ENCODE data around the gene SMC1B. TPM values are rescaled to one million over a fixed set of nuclear protein-coding genes. Genes with fewer than 3 reads are reported as not detected.
"Not testable (repeated sequence)": the region's sequence is repeated elsewhere in the genome, so short reads cannot be mapped to it uniquely, and the experiment has no call there.

The SMC1B gene
- total RNA-seq, 2 experiments from 2014 or later, result 1.1 to 1.3 TPM

DNA sequence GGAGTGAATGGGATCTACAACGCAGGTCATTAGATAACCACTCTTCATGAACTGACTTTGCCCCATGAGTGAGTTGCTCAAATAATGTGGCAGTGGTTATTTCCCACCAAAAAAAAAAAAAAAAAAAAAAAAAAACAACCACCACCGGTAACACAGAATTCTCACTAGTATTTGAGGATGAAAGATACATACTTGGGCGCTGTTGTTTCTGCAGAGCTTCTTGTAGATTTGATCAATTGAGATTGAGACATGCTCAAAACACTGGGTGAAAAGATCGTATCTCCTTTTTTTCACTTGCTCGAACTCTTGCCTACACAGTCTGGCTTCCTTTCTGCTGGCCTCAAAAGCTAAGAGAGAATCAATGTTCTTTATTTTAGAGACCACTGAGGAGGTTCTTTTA, 59.6 kb downstream of the SMC1B start:
- peaks cover 20% of the 10 kb centered on the region for H3K4me1 Mint-ChIP-seq (ENCODE audit: low read depth)
- H3K4me3 Mint-ChIP-seq, result no peak overlapping the region
- no peaks in the 10 kb centered on the region for H3K36me3 Mint-ChIP-seq (ENCODE audit: low read depth)
- no peaks in the 10 kb centered on the region for H3K27me3 Mint-ChIP-seq (ENCODE audit: low read depth)
- CTCF ChIA-PET, result interaction anchor here (1.1 kb wide), 1 partner anchor 624 kb away, joined by 3 read pairs; no protein-coding TSS in a partner anchor
- H3K27ac Mint-ChIP-seq, result no peak overlapping the region
- no peak for DNase-seq
- intact Hi-C loops (cut with micrococcal nuclease), result no loop called here
- no peaks in the 10 kb centered on the region for H3K9me3 Mint-ChIP-seq

DNA sequence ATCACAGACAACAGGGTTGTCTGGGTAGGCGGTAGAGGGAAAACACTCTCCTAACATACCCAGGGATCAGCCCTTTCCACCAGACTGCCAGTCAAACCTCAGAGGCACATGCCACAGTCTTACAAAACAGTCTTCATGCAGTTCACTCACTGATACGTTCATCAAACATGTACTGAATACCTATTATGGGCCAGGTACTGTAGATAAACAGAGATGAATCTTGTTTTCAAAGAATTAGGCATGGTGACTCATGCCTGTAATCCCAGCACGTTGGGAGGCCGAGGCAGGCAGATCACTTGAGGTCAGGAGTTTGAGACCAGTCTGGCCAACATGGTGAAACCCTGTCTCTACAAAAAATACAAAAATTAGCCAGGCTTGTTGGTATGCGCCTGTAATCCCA, 60.6 kb downstream of the SMC1B start:
- intact Hi-C loops (cut with micrococcal nuclease); H3K36me3 Mint-ChIP-seq (ENCODE audit: low read depth); H3K27ac Mint-ChIP-seq; H3K27me3 Mint-ChIP-seq (ENCODE audit: low read depth); H3K9me3 Mint-ChIP-seq; H3K4me3 Mint-ChIP-seq; DNase-seq: not testable (repeated sequence)
- CTCF ChIA-PET, result interaction anchor here (1.1 kb wide), 1 partner anchor 40 kb away, joined by 3 read pairs; no protein-coding TSS in a partner anchor
- peaks cover 20% of the 10 kb centered on the region for H3K4me1 Mint-ChIP-seq (ENCODE audit: low read depth)

DNA sequence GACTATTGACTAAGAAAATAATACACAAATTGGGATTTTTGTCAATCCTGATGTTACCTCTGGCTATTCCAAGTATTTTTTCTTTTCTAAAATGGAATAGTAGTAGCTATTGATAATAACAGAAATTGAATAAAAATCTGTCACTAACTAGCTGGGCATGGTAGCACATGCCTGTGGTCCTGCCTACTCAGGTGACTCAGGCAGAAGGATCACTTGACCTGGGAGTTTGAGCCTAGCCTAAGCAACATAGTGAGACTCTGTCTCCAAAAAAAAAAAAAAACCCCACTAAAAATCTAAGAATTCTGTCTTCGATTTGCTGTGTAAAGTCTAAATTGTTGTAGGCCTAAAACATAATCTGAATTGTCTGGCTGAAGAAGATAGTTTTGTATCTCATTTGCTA, 61.4 kb downstream of the SMC1B start:
- no peaks in the 10 kb centered on the region for H3K9me3 Mint-ChIP-seq
- H3K27me3 Mint-ChIP-seq (ENCODE audit: low read depth), result no peaks in the 10 kb centered on the region
- H3K4me1 Mint-ChIP-seq (ENCODE audit: low read depth), result peaks cover 18% of the 10 kb centered on the region
- intact Hi-C loops (cut with micrococcal nuclease), result no loop called here
- no peaks in the 10 kb centered on the region for H3K36me3 Mint-ChIP-seq (ENCODE audit: low read depth)
- no peak for DNase-seq
- H3K4me3 Mint-ChIP-seq, result no peak overlapping the region
- H3K27ac Mint-ChIP-seq, result no peak overlapping the region
- CTCF ChIA-PET, result interaction anchor here (1.1 kb wide), 1 partner anchor 41 kb away, joined by 3 read pairs; no protein-coding TSS in a partner anchor

DNA sequence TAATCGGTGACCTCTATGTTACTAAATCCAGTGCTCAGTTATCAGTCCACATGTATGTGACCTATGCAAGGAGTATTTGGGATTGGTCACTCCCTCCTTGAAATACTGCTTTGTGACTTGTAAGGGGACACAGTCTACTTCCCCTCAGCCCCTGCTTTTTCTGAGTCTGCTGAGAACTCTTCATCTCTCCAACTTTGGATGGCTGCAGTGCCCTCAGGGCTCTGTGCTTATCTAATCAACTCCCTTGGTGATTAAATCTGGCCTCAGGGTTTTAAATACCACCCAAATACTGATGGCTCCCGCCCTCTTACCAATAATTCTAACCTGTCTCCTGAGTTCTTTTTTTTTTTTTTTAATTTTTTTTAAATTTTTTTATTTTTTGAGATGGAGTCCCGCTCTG, 63.5 kb downstream of the SMC1B start:
- Mint-ChIP-seq H3K4me1 (ENCODE audit: low read depth) (peaks cover 14% of the 10 kb centered on the region), H3K27ac (no peak overlapping the region), H3K4me3 (no peak overlapping the region), H3K27me3 (ENCODE audit: low read depth) (no peaks in the 10 kb centered on the region), H3K9me3 (no peaks in the 10 kb centered on the region), H3K36me3 (ENCODE audit: low read depth) (peaks cover 4% of the 10 kb centered on the region)
- CTCF ChIA-PET, result no interaction called here
- intact Hi-C loops (cut with micrococcal nuclease), result no loop called here
- DNase-seq, result no peak

DNA sequence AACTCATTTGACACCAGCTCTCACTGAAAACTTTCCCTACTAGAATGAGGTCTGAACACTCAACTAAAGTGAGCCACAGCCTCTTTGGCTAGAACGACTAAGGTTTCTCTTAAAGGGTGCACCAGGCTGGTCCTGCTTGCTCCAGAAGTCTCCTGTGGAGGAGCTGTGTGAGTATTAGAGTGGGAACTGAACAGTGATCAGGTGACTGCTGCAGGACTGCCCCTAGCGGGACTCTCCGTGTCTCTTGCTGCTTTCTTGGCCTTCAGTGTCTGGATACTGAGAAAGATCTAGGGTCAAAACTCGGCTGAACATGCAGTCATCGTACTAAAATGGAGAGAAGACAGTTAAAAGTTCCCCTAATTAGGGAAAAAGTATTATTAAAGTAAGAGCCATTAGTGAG, 69.1 kb downstream of the SMC1B start:
- Mint-ChIP-seq H3K36me3 (ENCODE audit: low read depth) (peaks cover 24% of the 10 kb centered on the region), H3K27me3 (ENCODE audit: low read depth) (no peaks in the 10 kb centered on the region), H3K27ac (no peak overlapping the region), H3K4me3 (no peak overlapping the region), H3K4me1 (ENCODE audit: low read depth) (peaks cover 22% of the 10 kb centered on the region), H3K9me3 (no peaks in the 10 kb centered on the region)
- CTCF ChIA-PET, result no interaction called here
- intact Hi-C loops (cut with micrococcal nuclease), result no loop called here
- DNase-seq, result no peak

DNA sequence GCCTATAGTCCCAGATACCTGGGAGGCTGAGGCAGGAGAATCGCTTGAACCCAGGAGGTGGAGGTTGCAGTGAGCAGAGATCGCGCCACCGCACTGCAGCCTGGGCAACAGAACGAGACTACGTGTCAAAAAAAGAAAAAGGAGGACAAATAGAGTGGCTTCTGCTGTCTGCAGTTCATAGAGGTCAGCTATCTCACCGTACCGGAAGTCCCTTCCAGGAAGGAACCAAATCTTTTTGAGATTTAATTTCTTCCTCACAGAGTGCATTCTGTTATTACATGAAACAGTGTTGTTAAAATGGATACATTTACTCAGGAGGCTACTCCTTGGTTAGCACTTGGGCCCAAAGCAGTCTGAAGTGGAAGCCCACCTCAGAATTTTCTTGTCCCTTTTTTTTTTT, 70.3 kb downstream of the SMC1B start:
- Mint-ChIP-seq H3K4me3 (no peak overlapping the region), H3K36me3 (ENCODE audit: low read depth) (peaks cover 24% of the 10 kb centered on the region)
- CTCF ChIA-PET, result no interaction called here

DNA sequence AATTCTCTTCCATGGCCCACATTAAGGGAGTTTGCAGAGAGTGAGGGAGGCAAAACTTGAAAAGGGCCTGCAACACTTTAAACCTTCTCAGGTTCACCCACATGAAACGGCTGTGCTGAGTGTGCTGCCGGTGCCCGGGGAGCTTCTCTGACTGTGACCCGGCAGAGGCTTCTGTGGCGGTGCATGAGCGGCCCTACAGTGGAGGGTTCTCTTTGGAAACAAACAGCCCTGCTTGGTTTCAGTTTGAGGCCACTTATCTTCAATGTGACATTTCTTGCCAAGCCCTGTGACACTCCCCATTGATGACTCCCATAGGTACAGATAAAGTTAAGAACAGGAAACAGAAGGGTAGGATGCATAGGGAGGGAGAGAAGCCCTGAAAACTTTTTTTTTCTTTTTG, 71.9 kb downstream of the SMC1B start:
- Mint-ChIP-seq H3K9me3 (no peaks in the 10 kb centered on the region), H3K4me3 (no peak overlapping the region), H3K4me1 (ENCODE audit: low read depth) (peaks cover 28% of the 10 kb centered on the region), H3K27ac (peak overlapping the region; percentile 69), H3K36me3 (ENCODE audit: low read depth) (peaks cover 31% of the 10 kb centered on the region), H3K27me3 (ENCODE audit: low read depth) (no peaks in the 10 kb centered on the region)
- CTCF ChIA-PET, result interaction anchor here (0.6 to 0.7 kb wide), 2 partner anchors 22 to 39 kb away, joined by 4 read pairs; no protein-coding TSS in a partner anchor
- intact Hi-C loops (cut with micrococcal nuclease), result loop anchor here (1.0 kb wide), 1 partner anchor 23 kb away; no protein-coding TSS in a partner anchor
- DNase-seq, result peak; percentile 79

More for the DNA sequence above, 70.3 kb downstream of the SMC1B start:
- intact Hi-C loops (cut with micrococcal nuclease), result no loop called here
- no peak for DNase-seq
- H3K4me1 Mint-ChIP-seq (ENCODE audit: low read depth), result peaks cover 22% of the 10 kb centered on the region
- no peak overlapping the region for H3K27ac Mint-ChIP-seq
- H3K9me3 Mint-ChIP-seq, result no peaks in the 10 kb centered on the region
- H3K27me3 Mint-ChIP-seq (ENCODE audit: low read depth), result no peaks in the 10 kb centered on the region

DNA sequence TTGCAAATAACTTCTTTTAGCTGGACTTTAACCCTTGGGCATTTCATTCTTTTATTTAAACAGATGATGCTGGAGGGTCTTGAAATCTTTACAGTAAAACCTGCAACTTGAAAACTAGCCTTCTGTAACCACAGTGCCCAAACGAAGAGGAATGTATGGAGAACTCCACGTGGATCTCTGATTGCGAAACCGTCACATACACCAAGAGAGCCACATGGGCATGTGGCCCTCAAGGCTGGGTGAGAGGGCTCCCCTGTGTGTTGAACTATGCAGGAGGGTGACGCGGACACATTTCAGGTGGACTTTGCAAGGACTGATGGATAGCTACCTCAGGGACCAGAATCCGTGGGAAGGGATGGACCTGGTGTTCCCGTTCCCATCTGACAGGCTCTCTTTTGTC, 73.1 kb downstream of the SMC1B start:
- H3K9me3 Mint-ChIP-seq, result no peaks in the 10 kb centered on the region
- intact Hi-C loops (cut with micrococcal nuclease), result no loop called here
- no peaks in the 10 kb centered on the region for H3K27me3 Mint-ChIP-seq (ENCODE audit: low read depth)
- peaks cover 34% of the 10 kb centered on the region for H3K4me1 Mint-ChIP-seq (ENCODE audit: low read depth)
- no peak for DNase-seq
- no peak overlapping the region for H3K4me3 Mint-ChIP-seq
- peaks cover 35% of the 10 kb centered on the region for H3K36me3 Mint-ChIP-seq (ENCODE audit: low read depth)
- H3K27ac Mint-ChIP-seq, result no peak overlapping the region
- CTCF ChIA-PET, result interaction anchor here (0.6 kb wide), 1 partner anchor 232 kb away, joined by 3 read pairs; no protein-coding TSS in a partner anchor

DNA sequence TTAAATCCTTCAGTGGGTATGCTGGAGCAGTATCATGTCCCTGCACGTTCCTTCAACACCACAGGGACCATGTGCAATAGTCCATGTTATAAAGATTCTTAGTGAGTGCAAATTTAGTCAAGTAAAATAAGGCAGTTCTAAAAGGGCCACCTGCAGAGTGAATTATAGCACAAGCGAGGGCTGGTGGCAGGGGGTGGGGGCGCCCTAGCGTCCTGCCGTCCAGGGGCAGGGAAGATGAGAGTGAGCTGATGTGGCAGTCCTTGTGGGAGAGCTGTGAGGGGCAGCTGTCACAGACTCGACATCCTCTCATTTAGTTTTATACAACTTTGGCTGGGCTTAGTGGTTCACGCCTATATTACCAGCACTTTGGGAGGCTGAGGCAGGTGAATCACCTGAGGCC, 74.6 kb downstream of the SMC1B start:
- DNase-seq, result no peak
- Mint-ChIP-seq H3K27ac (no peak overlapping the region), H3K4me3 (no peak overlapping the region), H3K27me3 (ENCODE audit: low read depth) (no peaks in the 10 kb centered on the region), H3K36me3 (ENCODE audit: low read depth) (peaks cover 43% of the 10 kb centered on the region), H3K4me1 (ENCODE audit: low read depth) (peaks cover 31% of the 10 kb centered on the region), H3K9me3 (no peaks in the 10 kb centered on the region)
- intact Hi-C loops (cut with micrococcal nuclease), result no loop called here
- CTCF ChIA-PET, result no interaction called here

DNA sequence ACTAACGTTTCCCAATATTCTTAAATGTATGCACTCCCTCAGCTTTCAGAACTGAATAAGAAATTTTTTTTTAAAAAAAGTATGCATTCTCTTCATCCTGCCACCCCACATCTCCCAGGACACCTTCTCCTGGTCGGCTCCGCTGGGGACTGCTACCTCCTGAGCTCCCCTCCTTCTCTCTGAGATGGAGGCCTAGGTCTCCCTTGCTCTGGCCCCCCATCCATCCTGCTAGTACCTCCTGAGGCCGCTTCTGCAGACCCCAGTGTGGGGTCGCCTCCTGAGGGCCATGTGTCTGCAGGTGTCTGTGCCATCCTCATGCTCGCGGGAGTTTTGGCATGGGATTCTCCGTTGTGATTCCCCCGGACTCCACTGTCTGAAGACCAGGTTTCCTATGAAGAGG, 75.9 kb downstream of the SMC1B start:
- DNase-seq, result no peak
- intact Hi-C loops (cut with micrococcal nuclease), result no loop called here
- H3K9me3 Mint-ChIP-seq, result no peaks in the 10 kb centered on the region
- peaks cover 29% of the 10 kb centered on the region for H3K4me1 Mint-ChIP-seq (ENCODE audit: low read depth)
- no peaks in the 10 kb centered on the region for H3K27me3 Mint-ChIP-seq (ENCODE audit: low read depth)
- no peak overlapping the region for H3K4me3 Mint-ChIP-seq
- CTCF ChIA-PET, result no interaction called here
- peaks cover 40% of the 10 kb centered on the region for H3K36me3 Mint-ChIP-seq (ENCODE audit: low read depth)
- peak overlapping the region; percentile 6 for H3K27ac Mint-ChIP-seq

DNA sequence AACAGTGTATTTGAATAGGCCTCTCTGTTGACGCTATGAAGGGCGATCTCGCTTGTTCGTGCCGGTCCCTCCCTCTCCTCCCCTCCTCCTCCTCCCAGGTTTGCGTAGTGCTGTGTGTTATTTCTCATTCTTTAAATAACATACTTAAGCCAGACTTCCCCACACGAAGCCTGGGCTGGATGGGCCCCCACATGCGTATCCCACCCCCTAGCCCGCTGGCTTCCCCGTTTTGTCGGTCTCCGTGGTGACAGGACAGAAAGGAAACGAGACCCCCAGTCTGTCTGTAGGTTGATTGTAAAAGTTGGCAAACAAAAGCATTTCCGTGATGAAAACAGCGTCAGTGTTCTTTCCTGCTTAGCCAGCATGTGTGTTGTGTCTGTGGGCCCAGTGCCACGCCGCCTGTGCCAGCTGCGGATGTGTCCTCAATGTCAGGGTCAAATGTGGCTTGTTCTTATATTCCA, 76.4 kb downstream of the SMC1B start:
- DNase-seq, result no peak
- H3K27me3 Mint-ChIP-seq (ENCODE audit: low read depth), result no peaks in the 10 kb centered on the region
- CTCF ChIA-PET, result no interaction called here
- H3K4me3 Mint-ChIP-seq, result no peak overlapping the region
- no peaks in the 10 kb centered on the region for H3K9me3 Mint-ChIP-seq
- intact Hi-C loops (cut with micrococcal nuclease), result no loop called here
- H3K4me1 Mint-ChIP-seq (ENCODE audit: low read depth), result peaks cover 29% of the 10 kb centered on the region
- peaks cover 40% of the 10 kb centered on the region for H3K36me3 Mint-ChIP-seq (ENCODE audit: low read depth)
- H3K27ac Mint-ChIP-seq, result peak overlapping the region; percentile 6

DNA sequence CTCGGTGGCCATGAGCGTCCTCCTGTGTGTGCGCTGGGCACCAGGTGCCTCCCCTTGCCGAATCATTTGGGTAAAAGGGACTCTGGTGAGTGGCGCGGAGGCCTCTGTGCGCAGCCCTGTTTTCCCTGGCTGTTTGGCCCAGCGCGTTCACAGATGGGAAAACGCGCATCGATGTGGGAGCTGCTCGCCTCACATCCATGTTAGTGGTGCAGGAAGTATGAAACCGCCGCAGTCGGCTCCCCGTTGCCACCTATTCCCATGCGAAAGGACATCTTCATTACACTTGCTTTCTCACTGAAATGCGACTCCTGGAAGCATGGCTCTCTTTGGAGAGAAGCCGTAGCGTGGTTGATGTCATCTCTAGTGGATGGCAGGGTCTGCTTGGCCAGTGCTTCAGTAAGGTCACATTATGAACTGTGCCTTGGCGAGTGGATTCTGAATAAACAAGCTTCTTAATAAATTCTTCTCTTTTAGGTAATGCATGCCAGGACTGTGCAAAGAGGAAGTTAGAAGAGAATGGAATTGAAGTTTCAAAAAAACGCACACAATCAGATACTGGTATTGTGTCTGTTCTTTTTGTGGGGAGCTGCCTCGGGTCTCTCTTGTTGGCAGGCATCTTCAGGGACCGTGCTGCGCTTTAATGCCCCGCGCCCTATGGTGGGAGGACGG, 77.4 kb downstream of the SMC1B start:
- DNase-seq, result no peak
- Mint-ChIP-seq H3K36me3 (ENCODE audit: low read depth) (peaks cover 34% of the 10 kb centered on the region), H3K4me1 (ENCODE audit: low read depth) (peaks cover 21% of the 10 kb centered on the region), H3K4me3 (no peak overlapping the region), H3K9me3 (no peaks in the 10 kb centered on the region), H3K27ac (no peak overlapping the region), H3K27me3 (ENCODE audit: low read depth) (no peaks in the 10 kb centered on the region)
- intact Hi-C loops (cut with micrococcal nuclease), result no loop called here
- CTCF ChIA-PET, result no interaction called here

Measured in activated naive CD4-positive, alpha-beta T cell treated with anti-CD3 and anti-CD28 coated beads for 36 hours (primary cell).